ENCODE measurements around the gene MAGEE1.

Gene MAGEE1, protein sequence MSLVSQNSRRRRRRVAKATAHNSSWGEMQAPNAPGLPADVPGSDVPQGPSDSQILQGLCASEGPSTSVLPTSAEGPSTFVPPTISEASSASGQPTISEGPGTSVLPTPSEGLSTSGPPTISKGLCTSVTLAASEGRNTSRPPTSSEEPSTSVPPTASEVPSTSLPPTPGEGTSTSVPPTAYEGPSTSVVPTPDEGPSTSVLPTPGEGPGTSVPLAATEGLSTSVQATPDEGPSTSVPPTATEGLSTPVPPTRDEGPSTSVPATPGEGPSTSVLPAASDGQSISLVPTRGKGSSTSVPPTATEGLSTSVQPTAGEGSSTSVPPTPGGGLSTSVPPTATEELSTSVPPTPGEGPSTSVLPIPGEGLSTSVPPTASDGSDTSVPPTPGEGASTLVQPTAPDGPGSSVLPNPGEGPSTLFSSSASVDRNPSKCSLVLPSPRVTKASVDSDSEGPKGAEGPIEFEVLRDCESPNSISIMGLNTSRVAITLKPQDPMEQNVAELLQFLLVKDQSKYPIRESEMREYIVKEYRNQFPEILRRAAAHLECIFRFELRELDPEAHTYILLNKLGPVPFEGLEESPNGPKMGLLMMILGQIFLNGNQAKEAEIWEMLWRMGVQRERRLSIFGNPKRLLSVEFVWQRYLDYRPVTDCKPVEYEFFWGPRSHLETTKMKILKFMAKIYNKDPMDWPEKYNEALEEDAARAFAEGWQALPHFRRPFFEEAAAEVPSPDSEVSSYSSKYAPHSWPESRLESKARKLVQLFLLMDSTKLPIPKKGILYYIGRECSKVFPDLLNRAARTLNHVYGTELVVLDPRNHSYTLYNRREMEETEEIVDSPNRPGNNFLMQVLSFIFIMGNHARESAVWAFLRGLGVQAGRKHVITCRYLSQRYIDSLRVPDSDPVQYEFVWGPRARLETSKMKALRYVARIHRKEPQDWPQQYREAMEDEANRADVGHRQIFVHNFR

DNA sequence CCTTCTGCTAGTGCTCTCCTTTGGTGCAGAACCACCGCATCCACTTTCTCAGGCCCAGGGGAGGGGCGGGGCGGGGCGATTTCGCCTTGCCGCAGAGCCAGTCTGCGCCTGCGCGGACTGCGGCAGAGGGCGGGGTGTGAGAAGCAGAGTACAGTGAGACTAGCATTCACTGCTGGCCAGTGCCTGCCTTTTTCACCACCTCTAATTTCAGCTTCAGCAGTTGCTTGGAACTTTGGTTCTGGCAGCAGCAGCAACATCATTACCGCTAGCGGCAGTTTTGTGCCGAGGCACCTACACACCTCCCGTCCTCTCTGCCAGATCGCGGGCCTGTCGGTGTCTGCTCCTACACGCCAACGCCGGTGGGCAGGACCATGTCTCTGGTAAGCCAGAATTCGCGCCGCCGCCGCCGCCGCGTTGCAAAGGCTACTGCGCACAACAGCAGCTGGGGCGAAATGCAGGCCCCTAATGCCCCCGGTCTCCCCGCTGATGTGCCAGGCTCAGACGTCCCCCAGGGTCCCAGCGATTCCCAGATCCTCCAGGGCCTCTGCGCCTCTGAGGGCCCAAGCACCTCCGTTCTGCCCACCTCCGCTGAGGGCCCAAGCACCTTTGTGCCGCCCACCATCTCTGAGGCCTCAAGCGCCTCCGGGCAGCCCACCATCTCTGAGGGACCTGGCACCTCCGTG lies at the start of gene MAGEE1:
MAGEE1 (plus strand) TSS at position 151 of the 683 bp plus-strand sequence; CDS start at position 372, 221 bp downstream.
- peak; percentile 79 to 86 for ATAC-seq

DNA sequence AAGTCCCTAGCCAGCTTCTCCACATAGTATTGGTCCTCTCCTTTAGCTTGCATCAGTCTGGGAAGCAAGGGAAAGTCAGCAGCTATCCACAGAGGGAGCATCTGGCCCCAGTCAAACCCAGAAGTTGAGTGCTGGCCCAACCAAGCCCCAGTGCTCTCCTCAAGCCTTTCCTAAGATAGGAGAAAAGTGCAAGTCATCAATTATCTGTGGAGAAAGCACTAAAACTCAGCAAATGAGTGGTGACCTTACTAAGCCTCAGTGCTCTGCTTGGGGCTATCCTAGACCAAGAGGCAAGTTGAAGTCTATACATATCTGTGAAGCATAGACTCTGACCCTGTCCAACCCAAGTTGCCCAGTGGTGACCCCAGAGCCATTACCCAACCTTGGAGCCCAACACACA lies 28.5 kb upstream of the MAGEE1 start:
- no peak for ATAC-seq

DNA sequence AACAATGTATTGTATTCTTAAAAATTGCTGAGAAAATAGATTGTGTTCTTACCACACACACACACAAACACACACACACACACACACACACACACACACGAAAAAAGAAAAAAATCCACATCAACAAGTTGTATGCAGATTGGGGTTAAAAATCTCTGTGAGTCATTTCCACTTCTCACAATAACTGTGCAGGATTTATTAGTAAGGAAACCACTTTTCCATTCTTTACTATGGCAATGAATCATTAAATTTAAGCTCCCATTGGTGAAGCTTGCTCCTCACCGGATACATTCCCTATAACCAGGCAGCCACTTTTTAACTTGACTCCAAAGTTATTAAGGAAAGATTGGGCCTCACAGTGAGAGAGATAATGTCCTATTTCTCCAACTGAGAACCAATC lies 19.7 kb upstream of the MAGEE1 start:
- no peak for ATAC-seq

DNA sequence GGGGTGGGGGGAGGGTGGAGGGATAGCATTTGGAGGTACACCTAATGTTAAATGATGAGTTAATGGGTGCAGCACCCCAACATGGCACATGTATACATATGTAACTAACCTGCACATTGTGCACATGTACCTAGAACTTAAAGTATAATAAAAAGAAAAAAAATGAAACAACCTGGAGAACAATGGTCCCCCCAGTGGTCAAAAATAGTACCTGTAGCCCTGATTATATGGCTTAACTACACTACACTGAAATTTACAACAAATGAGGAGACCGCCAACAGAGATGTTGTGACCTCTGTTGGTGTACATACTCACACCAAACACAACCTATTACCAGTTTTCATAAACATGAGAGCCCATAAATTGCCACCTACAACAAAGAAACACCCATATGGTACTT lies 7.3 kb upstream of the MAGEE1 start:
- ATAC-seq: no peak

DNA sequence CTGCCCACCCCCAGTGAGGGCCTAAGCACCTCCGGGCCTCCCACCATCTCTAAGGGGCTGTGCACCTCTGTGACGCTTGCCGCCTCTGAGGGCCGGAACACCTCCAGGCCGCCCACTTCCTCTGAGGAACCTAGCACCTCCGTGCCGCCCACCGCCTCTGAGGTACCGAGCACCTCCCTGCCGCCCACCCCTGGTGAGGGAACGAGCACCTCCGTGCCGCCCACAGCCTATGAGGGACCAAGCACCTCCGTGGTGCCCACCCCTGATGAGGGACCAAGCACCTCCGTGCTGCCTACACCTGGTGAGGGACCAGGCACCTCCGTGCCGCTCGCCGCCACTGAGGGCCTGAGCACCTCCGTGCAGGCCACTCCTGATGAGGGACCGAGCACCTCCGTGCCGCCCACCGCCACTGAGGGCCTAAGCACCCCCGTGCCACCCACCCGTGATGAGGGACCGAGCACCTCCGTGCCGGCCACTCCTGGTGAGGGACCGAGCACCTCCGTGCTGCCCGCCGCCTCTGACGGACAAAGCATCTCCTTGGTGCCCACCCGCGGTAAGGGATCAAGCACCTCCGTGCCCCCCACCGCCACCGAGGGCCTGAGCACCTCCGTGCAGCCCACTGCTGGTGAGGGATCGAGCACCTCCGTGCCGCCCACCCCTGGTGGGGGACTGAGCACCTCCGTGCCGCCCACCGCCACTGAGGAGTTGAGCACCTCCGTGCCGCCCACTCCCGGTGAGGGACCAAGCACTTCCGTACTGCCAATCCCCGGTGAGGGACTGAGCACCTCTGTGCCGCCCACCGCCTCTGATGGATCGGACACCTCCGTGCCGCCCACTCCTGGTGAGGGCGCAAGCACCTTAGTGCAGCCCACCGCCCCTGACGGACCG lies 977 bp downstream of the MAGEE1 start:
- ATAC-seq: peak; percentile 54 to 65

DNA sequence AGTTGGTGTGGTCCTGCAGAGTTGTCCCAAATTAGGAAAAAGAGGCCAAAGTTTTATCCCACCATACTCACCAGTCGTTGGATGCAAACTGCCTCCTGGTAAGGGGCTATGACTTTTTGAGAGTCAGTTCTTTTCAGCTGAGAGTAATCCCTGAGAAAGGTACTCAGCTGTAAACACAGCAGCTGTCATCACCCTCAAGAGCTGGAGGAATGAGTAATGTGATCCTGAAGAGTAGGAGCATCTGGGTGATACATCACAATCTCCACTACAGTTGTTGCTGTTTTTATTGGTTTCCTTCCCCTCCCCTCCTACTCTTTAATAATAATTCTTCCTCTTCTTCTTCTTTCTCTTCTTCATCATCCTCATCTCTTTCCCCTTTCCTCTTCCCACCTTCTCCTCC lies 5.7 kb downstream of the MAGEE1 start:
- no peak for ATAC-seq

DNA sequence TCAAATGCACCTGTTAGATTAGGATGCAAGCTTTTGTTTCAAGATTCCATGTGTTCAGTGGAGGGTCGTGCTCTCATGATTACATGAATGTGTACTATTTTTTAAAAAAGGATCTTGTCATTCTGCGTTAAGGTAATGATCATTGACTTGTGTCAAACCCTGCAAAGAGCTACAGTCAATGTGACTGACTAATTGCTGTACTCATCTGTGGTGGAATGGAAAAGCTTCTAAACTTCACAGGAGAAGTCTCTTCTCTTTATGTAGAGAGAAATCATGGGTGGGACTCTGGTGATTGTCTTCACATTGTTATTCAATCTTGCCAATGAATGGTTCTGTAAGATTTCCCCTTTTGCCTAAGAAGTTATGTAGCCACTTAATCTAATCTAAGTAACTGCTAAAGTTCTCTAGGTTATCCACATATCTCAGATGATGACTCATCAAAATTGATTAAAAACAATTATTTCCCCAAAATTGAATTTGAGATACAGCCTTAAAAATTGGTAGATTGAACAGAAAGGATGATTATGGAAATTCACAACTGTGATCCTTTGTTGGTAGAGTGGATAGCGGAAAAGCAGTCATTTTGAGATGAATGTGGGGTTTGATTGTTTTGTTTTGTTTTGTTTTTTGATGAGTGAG lies 6.7 kb downstream of the MAGEE1 start:
- ATAC-seq: no peak

DNA sequence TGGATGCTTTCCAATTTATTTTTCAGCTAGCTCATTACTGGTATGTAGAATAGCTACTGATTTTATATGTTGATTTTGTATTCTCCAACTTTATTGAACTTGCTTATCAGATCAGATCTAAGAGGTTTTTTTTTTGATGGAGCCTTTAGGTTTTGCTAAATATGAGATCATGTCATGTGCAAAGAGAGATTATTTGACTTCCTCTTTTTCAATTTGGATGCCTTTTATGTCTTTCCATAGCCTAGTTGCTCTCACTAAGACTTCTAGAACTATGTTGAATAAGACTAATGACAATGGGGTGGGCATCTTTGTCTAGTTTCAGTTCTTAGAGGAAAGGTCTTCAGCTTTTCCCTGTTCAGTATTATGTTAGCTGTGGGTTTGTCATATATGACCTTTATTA lies 11.7 kb downstream of the MAGEE1 start:
- no peak for ATAC-seq

DNA sequence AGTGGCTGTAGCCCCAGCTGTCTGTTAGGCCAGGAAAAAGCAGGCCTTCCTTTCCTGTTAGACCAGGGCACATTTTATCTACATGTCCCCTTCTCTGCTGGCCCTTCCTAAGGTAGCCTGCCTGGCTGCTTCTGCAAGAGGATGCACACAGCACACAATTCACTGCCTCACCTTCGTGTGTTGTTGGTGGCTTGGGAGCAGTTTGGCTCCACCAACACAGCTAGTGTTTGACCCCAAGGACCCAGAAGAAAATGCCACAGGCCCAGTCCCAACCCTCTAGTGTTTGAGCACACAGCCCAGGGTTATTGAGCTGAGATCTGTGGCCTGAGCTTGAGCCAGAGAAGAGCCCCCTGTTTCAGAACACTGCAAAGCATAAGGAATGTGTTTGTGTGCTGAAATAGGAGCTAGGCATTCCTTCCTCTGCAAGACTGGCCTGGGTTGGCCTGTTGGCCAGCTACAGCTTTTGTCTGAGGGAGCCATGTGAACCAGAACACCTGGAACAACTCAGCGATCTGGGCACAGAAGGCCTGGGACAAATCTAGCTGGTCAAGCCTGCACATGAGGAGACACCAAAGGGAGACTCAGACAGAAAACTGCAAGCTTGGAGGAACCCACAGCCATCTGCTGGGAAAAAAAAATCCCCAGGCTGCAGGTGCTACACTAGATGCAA lies 26.4 kb downstream of the MAGEE1 start:
- no peak for ATAC-seq

DNA sequence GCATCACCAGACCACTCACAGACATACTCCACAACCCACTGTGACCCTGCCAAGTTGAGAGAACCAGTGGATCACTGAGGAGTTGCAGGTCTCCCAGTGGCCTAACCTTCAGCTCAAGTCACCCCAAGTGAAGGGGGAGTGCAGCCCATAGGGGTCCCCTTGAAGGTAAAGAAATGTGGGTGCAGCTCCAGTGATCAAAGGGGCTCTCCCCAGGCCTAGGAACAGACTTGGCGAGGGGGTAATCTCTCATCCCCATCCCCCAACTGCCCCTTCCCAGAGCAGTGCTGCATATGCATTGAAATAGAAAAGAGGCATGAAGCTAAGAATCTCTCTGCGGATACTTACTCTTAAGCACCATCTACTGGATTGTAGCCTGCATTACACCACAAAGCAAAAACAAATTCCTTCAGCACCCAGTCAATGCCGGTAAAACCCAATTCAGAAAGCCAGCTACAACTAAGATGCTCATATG lies 27.0 kb downstream of the MAGEE1 start:
- ATAC-seq: no peak

DNA sequence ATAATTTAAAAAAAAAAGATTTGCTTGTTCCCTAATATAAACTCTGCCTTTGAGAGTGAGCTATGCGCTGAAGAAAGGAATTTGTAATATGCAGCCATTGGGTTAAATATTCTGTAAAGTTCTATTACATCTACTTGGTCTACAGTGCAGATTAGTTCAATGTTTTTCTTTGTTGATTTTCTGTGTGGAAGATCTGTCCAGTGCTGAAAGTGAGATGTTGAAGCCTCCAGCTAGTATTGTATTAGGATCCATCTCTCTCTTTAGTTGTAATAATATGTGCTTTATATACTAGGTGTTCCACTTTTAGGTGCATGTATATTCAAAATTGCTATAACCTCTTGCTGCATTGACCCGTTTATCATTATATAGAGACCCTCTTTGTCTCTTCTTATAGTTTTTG lies 49.8 kb downstream of the MAGEE1 start:
- no peak for ATAC-seq
